Coronary artery (tissue), 2 donors: Measurements from ENCODE around the gene SH3D21.

ENCODE experiments used
- DNase-seq: peaks from one replicate; pipeline ENCODE4 v3.0.0-alpha.2; 2017; ENCODE audit warnings: low spot score
- H3K27ac ChIP-seq, 2 donors: fragments of 200-600 bp; sonication (generic); one replicate each; pipeline ENCODE4 v1.5.1; 2016 to 2019
- H3K4me3 ChIP-seq: fragments of 200-600 bp; sonication (generic); 2 replicates; pipeline ENCODE4 v1.5.1; 2016; ENCODE audit warnings: mild to moderate bottlenecking, moderate library complexity
- CTCF ChIP-seq: fragments of 200-600 bp; sonication (generic); IDR thresholded peaks from one replicate; pipeline ENCODE4 v1.5.1; 2019; ENCODE audit warnings: antibody characterized with exemption

Gene SH3D21

GRCh38 chr1:36322786-36323635, 16.8 kb downstream of the SH3D21 start:
- peak; percentile 88 for DNase-seq
- peak overlapping the region; percentile 91 for H3K4me3 ChIP-seq
- no peak for TF ChIP-seq CTCF
- peak overlapping the region; percentile 93 to 98 for H3K27ac ChIP-seq

GRCh38 chr1:36323636-36324352, 17.6 kb downstream of the SH3D21 start, which contains the start of gene EVA1B:
Gene EVA1B (minus strand): TSS chr1:36323645. CDS start chr1:36323037, 608 bp downstream.
- Histone ChIP-seq H3K4me3 (peak within 1 kb of the TSS; percentile 91), H3K27ac (peak within 1 kb of the TSS; percentile 93 to 98)
- TF ChIP-seq CTCF, result no peak
- peak; percentile 92 for DNase-seq

- Histone ChIP-seq H3K27ac (peak overlapping the region; percentile 93 to 98), H3K4me3 (peak overlapping the region; percentile 91)
- DNase-seq, result no peak
- TF ChIP-seq CTCF, result no peak
Measured at GRCh38 chr1:36324353-36324703, 18.2 kb downstream of the SH3D21 start.

GRCh38 chr1:36326499-36326898, 20.3 kb downstream of the SH3D21 start:
- DNase-seq, result no peak
- H3K27ac ChIP-seq, result no peak overlapping the region
- TF ChIP-seq CTCF, result no peak
- no peak overlapping the region for H3K4me3 ChIP-seq

GRCh38 chr1:36327421-36328087, 21.4 kb downstream of the SH3D21 start:
- Histone ChIP-seq H3K27ac (no peak overlapping the region), H3K4me3 (no peak overlapping the region)
- no peak for DNase-seq
- no peak for TF ChIP-seq CTCF

GRCh38 chr1:36328088-36328480, 21.9 kb downstream of the SH3D21 start:
- DNase-seq, result no peak
- no peak for TF ChIP-seq CTCF
- Histone ChIP-seq H3K27ac (peak overlapping the region in 1 of 2 donors; percentile 11), H3K4me3 (no peak overlapping the region)
